Neuronal stem cell (in vitro differentiated cells): ENCODE measurements around the gene HOMER1. TPM values are rescaled to one million over a fixed set of nuclear protein-coding genes. Genes with fewer than 3 reads are reported as not detected.

ENCODE experiments used
- DNase-seq: peaks from one replicate; pipeline ENCODE4 v3.0.0-alpha.2; 2013; ENCODE audit warnings: low spot score
- H2AFZ ChIP-seq: one replicate; pipeline ENCODE4 v1.6.1; 2013; ENCODE audit warnings: mild to moderate bottlenecking, low read length, inconsistent platforms
- H2AK5ac ChIP-seq: 2 replicates; pipeline ENCODE4 v1.6.1; 2013; ENCODE audit warnings: low read depth, mild to moderate bottlenecking, inconsistent platforms, low read length, moderate library complexity, mixed read lengths
- H2BK120ac ChIP-seq: 2 replicates; pipeline ENCODE4 v1.6.1; 2013; ENCODE audit warnings: low read depth, mild to moderate bottlenecking, inconsistent platforms, low read length, moderate library complexity, mixed read lengths
- H2BK12ac ChIP-seq: one replicate; pipeline ENCODE4 v1.6.1; 2013; ENCODE audit warnings: low read length, inconsistent platforms
- H2BK15ac ChIP-seq: 2 replicates; pipeline ENCODE4 v1.6.1; 2013; ENCODE audit warnings: mild to moderate bottlenecking, low read length, inconsistent platforms, mixed read lengths
- H2BK5ac ChIP-seq: one replicate; pipeline ENCODE4 v1.6.1; 2013; ENCODE audit warnings: inconsistent platforms, mild to moderate bottlenecking, low read length, moderate library complexity
- H3K14ac ChIP-seq: one replicate; pipeline ENCODE4 v1.6.1; 2013; ENCODE audit warnings: low read length, inconsistent platforms
- H3K18ac ChIP-seq: 2 replicates; pipeline ENCODE4 v1.6.1; 2013; ENCODE audit warnings: low read length, inconsistent platforms
- H3K23ac ChIP-seq: 2 replicates; pipeline ENCODE4 v1.6.1; 2013; ENCODE audit warnings: low read depth, mild to moderate bottlenecking, mixed read lengths, low read length, inconsistent platforms; ENCODE audit not compliant: poor library complexity
- H3K27ac ChIP-seq: replicated peaks from 3 replicates; pipeline ENCODE4 v1.5.1; 2013; ENCODE audit warnings: low read length, inconsistent platforms
- H3K27me3 ChIP-seq, 3 experiments: 2 replicates each; pipeline ENCODE4 v1.6.1; 2013; ENCODE audit warnings: low read length in 3 of 3, mild to moderate bottlenecking in 2 of 3, inconsistent platforms in 1 of 3, low read depth in 1 of 3, mixed read lengths in 1 of 3, moderate library complexity in 1 of 3; ENCODE audit not compliant: control insufficient read depth in 3 of 3, insufficient read depth in 3 of 3
- H3K36me3 ChIP-seq, 2 donors: replicated peaks in 1 of 2; 2 replicates each; pipeline ENCODE4 v1.6.1; 2013; ENCODE audit warnings: low read length in 2 of 2; ENCODE audit not compliant: control insufficient read depth in 2 of 2, insufficient read depth in 2 of 2
- H3K4ac ChIP-seq: 2 replicates; pipeline ENCODE4 v1.6.1; 2013; ENCODE audit warnings: inconsistent platforms, mild to moderate bottlenecking, low read length, moderate library complexity
- H3K4me1 ChIP-seq, 2 donors: 1 replicate in 1 of 2; 2 replicates in 1 of 2; pipeline ENCODE4 v1.6.1; 2013; ENCODE audit warnings: low read length in 2 of 2, low read depth in 1 of 2; ENCODE audit not compliant: control insufficient read depth in 2 of 2, insufficient read depth in 1 of 2
- H3K4me2 ChIP-seq: one replicate; pipeline ENCODE4 v1.6.1; 2013; ENCODE audit warnings: mild to moderate bottlenecking, low read length, inconsistent platforms; ENCODE audit not compliant: insufficient read depth, poor library complexity, severe bottlenecking
- H3K4me3 ChIP-seq, 2 donors: 2 replicates each; pipeline ENCODE4 v1.5.1; 2013; ENCODE audit warnings: low read length in 2 of 2, mild to moderate bottlenecking in 2 of 2, inconsistent platforms in 1 of 2, moderate library complexity in 1 of 2
- H3K79me1 ChIP-seq: one replicate; pipeline ENCODE4 v1.6.1; 2013; ENCODE audit warnings: low read depth, mild to moderate bottlenecking, inconsistent platforms, low read length, moderate library complexity
- H3K9ac ChIP-seq: one replicate; pipeline ENCODE4 v1.6.1; 2013; ENCODE audit warnings: mild to moderate bottlenecking, low read depth, low read length, inconsistent platforms; ENCODE audit not compliant: poor library complexity
- H3K9me3 ChIP-seq, 2 donors: replicated peaks in 1 of 2; 2 replicates each; pipeline versions ENCODE3 to v1.6.1; 2013; ENCODE audit warnings: low read length in 2 of 2, mild to moderate bottlenecking in 2 of 2, inconsistent platforms in 1 of 2, low read depth in 1 of 2, mixed read lengths in 1 of 2, moderate library complexity in 1 of 2; ENCODE audit not compliant: control insufficient read depth in 2 of 2, insufficient read depth in 1 of 2
- H4K8ac ChIP-seq: one replicate; pipeline ENCODE4 v1.6.1; 2013; ENCODE audit warnings: low read depth, mild to moderate bottlenecking, inconsistent platforms, low read length, moderate library complexity
- H4K91ac ChIP-seq: one replicate; pipeline ENCODE4 v1.6.1; 2013; ENCODE audit warnings: low read length, low read depth, mild to moderate bottlenecking, inconsistent platforms; ENCODE audit not compliant: poor library complexity
- WGBS, 2 donors: extraction: QIAGEN DNeasy Blood & Tissue Kit; methylation state at CpG; one replicate each; pipeline ENCODE4 v1.1.7; 2013; ENCODE audit warnings: missing lambda C conversion rate in 2 of 2, mixed read lengths in 1 of 2; ENCODE audit not compliant: insufficient read length in 2 of 2, insufficient replicate concordance in 1 of 2; ENCODE audit errors: extremely low coverage in 2 of 2; 5-methylcytosine and 5-hydroxymethylcytosine counted together
- polyA plus RNA-seq, 2 experiments: library from polyadenylated mRNA; stranded (reverse); fragments of 200-250 nt; gene quantifications; one replicate each; pipeline ENCODE4 v1.2.3, GENCODE V29; 2013

Gene HOMER1, protein sequence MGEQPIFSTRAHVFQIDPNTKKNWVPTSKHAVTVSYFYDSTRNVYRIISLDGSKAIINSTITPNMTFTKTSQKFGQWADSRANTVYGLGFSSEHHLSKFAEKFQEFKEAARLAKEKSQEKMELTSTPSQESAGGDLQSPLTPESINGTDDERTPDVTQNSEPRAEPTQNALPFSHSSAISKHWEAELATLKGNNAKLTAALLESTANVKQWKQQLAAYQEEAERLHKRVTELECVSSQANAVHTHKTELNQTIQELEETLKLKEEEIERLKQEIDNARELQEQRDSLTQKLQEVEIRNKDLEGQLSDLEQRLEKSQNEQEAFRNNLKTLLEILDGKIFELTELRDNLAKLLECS
- 39.3 TPM for polyA plus RNA-seq (2013, experiment 1 of 2)
- 38.5 TPM for polyA plus RNA-seq (2013, experiment 2 of 2)

DNA sequence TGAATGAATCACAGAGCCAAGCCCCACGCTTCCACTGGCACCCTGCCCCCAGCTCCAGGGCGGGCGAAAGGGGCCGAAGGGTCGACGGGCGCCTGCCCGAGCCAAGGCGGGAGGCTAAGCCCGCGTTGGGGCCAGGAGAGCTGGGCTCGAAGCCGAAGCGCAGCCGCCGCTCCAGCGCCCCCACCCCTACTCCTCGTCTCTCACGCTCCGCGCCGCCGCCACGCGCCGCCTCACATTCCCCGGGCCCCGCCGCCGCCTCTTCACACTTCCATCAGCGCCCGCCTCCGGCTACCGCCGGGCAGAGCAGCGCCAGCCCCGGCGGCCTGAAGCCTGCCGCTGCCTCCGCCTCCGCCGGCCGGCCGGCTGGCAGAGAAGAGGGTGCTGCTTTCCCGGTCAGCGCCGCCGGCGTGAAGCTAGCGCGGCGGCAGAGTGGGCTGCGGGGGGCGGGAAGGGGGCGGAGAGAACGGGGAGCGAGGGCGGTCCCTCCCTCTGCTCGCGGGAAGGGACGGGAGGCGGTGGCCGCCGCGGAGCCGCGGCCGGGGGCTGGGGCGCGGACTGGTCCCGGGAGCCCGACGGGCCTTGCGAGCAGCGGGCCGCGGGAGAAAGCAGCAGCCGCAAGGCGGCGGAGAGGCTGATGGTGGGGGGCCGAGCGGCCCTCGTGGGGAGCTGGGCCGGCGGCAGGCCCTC is at the start of gene HOMER1:
TSS of gene HOMER1 (minus strand) at position 431 of the 687 bp plus-strand sequence. CDS start 1,360 bp downstream, outside the sequence.
- peak within 1 kb of the TSS; percentile 99 for H3K18ac ChIP-seq
- H2AK5ac ChIP-seq = peak within 1 kb of the TSS; percentile 44
- peak within 1 kb of the TSS; percentile 61 to 97 for H3K4me3 ChIP-seq
- H3K9ac ChIP-seq = peak within 1 kb of the TSS; percentile 97
- H3K79me1 ChIP-seq = peaks cover 3% of the 10 kb centered on the region
- H3K14ac ChIP-seq = peak within 1 kb of the TSS; percentile 87
- peak within 1 kb of the TSS; percentile 67 for H2BK120ac ChIP-seq
- H2AFZ ChIP-seq = peak within 1 kb of the TSS; percentile 99
- H3K9me3 ChIP-seq = no peaks in the 10 kb centered on the region
- H2BK15ac ChIP-seq = peak within 1 kb of the TSS; percentile 90
- H3K27me3 ChIP-seq = no peaks in the 10 kb centered on the region
- H3K23ac ChIP-seq = peak within 1 kb of the TSS; percentile 99
- DNase-seq = peak; percentile 85
- peak within 1 kb of the TSS; percentile 66 for H3K4me2 ChIP-seq
- WGBS, 2 donors = no CpG with 5 or more reads among the region's 85 CpGs
- H2BK12ac ChIP-seq = no peak within 1 kb of the TSS
- no peak within 1 kb of the TSS for H3K4ac ChIP-seq
- no peak within 1 kb of the TSS for H4K91ac ChIP-seq
- H3K4me1 ChIP-seq = peaks cover 10 to 16% of the 10 kb centered on the region in 2 donors
- H3K27ac ChIP-seq = peak within 1 kb of the TSS; percentile 99
- peak within 1 kb of the TSS; percentile 96 for H2BK5ac ChIP-seq
- H3K36me3 ChIP-seq = no peaks in the 10 kb centered on the region
- H4K8ac ChIP-seq = no peak within 1 kb of the TSS

DNA sequence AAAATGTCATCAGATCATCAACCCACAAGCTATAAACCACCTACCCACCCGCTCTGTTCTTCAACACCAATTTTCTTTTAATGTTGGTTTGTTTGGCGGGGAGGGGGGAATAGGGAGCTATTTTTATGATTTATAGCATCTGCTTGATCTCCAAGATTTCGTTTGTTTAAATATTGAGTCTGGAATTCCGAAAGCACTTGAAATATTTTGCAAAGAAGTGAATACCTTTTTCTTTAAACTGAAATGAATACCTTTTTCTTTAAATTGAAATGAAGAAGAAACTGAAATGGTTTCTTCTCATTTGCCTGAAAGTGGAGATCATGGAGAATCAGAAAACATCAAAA is 49.3 kb upstream of the HOMER1 start:
- Histone ChIP-seq H3K4me3 (no peak overlapping the region), H3K79me1 (no peaks in the 10 kb centered on the region), H3K27ac (no peak overlapping the region), H3K4me1 (peaks cover 7 to 9% of the 10 kb centered on the region in 2 donors), H3K23ac (no peak overlapping the region), H2BK5ac (no peak overlapping the region), H4K91ac (no peak overlapping the region), H2AK5ac (no peak overlapping the region), H2BK12ac (no peak overlapping the region), H3K9ac (no peak overlapping the region), H2BK120ac (no peak overlapping the region), H3K27me3 (peaks cover 0 to 23% (median 0%) of the 10 kb centered on the region in 3 experiments), H3K14ac (no peak overlapping the region), H2AFZ (no peak overlapping the region), H4K8ac (no peak overlapping the region), H3K18ac (no peak overlapping the region), H3K4ac (no peak overlapping the region), H3K4me2 (no peak overlapping the region), H2BK15ac (no peak overlapping the region), H3K9me3 (no peaks in the 10 kb centered on the region), H3K36me3 (no peaks in the 10 kb centered on the region)
- WGBS, 2 donors = no CpG with 5 or more reads among the region's 4 CpGs
- DNase-seq = no peak

DNA sequence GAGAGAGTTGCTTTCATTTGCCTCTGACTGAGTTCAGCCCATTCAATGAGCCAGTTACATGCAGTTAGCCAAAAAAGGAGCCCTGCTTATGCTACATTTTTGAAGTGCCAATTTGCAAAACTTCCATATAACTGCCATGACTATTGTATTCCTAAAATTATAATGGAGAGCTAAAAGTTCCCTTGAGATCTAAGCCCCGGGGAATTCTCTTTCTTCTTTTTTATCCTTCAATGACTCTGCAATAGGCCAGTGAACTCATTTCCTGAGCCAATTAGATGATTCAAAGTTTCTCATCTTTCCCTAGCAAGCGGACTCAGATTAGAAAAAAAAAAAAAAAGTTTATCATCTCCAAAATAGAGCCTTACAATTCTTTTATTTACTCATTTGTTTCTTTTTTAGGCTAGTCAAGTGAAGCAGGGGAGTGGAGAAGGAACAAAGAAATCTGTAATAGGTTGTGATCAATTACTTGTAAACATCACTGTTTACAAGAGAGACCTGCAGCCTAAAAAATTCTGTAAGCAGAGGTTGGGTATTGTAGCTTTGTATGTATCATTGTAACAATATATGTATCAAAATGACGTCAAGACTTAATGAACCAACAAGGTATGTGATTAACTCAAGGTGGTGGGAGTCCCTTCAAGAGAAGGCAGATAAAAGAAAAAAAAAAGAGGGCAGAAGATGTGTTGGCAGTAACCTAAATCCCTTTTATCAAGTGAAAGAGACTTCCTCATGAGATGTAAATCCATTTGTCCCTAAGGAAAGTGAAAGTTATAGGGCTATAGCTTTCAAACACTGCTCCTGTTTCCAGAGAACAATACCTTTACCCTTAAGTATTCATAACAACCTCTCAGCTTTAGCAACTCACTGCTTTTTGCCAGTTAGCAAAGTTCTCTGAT is 48.7 kb upstream of the HOMER1 start:
- Histone ChIP-seq H3K9me3 (no peaks in the 10 kb centered on the region), H3K4me2 (no peak overlapping the region), H4K8ac (no peak overlapping the region), H3K4ac (no peak overlapping the region), H2BK120ac (no peak overlapping the region), H3K27ac (peak overlapping the region; percentile 23), H3K27me3 (peaks cover 0 to 23% (median 0%) of the 10 kb centered on the region in 3 experiments), H2AFZ (peak overlapping the region; percentile 1), H2BK12ac (no peak overlapping the region), H3K79me1 (no peaks in the 10 kb centered on the region), H3K4me3 (no peak overlapping the region), H2BK5ac (no peak overlapping the region), H3K4me1 (peaks cover 7 to 9% of the 10 kb centered on the region in 2 donors), H3K36me3 (no peaks in the 10 kb centered on the region), H3K14ac (no peak overlapping the region), H2BK15ac (no peak overlapping the region), H4K91ac (no peak overlapping the region), H3K18ac (no peak overlapping the region), H2AK5ac (no peak overlapping the region), H3K9ac (no peak overlapping the region), H3K23ac (no peak overlapping the region)
- WGBS, 2 donors = no CpG with 5 or more reads among the region's 3 CpGs
- DNase-seq = no peak
